Thymus (tissue), 11 donors: ENCODE measurements around the gene RASAL2. TPM values are rescaled to one million over a fixed set of nuclear protein-coding genes. Genes with fewer than 3 reads are reported as not detected.

Experiments used
- DNase-seq, 9 donors: peaks; one replicate each; pipeline ENCODE4 v3.0.0-alpha.2; 2013; ENCODE audit warnings: low spot score in 9 of 9, low read depth in 6 of 9, missing footprints in 1 of 9
- H3K27ac ChIP-seq, 2 donors: one replicate each; pipeline ENCODE4 v1.5.1; 2013; ENCODE audit warnings: control low read depth in 1 of 2, low read depth in 1 of 2, low read length in 1 of 2, mild to moderate bottlenecking in 1 of 2, moderate library complexity in 1 of 2
- H3K27me3 ChIP-seq, 2 donors: one replicate each; pipeline ENCODE4 v1.5.1; 2013; ENCODE audit warnings: low read length in 1 of 2; ENCODE audit not compliant: control insufficient read depth in 2 of 2, insufficient read depth in 1 of 2
- H3K36me3 ChIP-seq, 2 donors: one replicate each; pipeline ENCODE4 v1.5.1; 2013; ENCODE audit warnings: low read length in 1 of 2, mild to moderate bottlenecking in 1 of 2, moderate library complexity in 1 of 2; ENCODE audit not compliant: control insufficient read depth in 2 of 2, insufficient read depth in 2 of 2
- H3K4me1 ChIP-seq, 2 donors: one replicate each; pipeline ENCODE4 v1.5.1; 2013; ENCODE audit warnings: low read length in 2 of 2; ENCODE audit not compliant: control insufficient read depth in 2 of 2, insufficient read depth in 2 of 2
- H3K4me3 ChIP-seq, 2 donors: one replicate each; pipeline ENCODE4 v1.5.1; 2013; ENCODE audit warnings: low read length in 2 of 2, control low read depth in 1 of 2, mild to moderate bottlenecking in 1 of 2
- H3K9me3 ChIP-seq, 2 donors: one replicate each; pipeline ENCODE4 v1.5.1; 2013; ENCODE audit warnings: low read length in 1 of 2, mild to moderate bottlenecking in 1 of 2; ENCODE audit not compliant: control insufficient read depth in 2 of 2, insufficient read depth in 1 of 2
- WGBS: extraction: QIAGEN DNeasy Blood & Tissue Kit; methylation state at CpG from one replicate; pipeline ENCODE4 v1.1.7; 2013; 5-methylcytosine and 5-hydroxymethylcytosine counted together
- polyA plus RNA-seq: library from polyadenylated mRNA; stranded (reverse); fragments of 200-250 nt; gene quantifications from one replicate; pipeline ENCODE4 v1.2.3, GENCODE V29; 2013
- total RNA-seq: library from RNA; stranded (reverse); fragments of 120-200 nt; gene quantifications from one replicate; pipeline ENCODE4 v1.2.4, GENCODE V29; 2013
- donor health status: healthy.

RASAL2 gene
- total and polyA plus RNA-seq, 2 donors: 1.9 to 2.6 TPM

DNA sequence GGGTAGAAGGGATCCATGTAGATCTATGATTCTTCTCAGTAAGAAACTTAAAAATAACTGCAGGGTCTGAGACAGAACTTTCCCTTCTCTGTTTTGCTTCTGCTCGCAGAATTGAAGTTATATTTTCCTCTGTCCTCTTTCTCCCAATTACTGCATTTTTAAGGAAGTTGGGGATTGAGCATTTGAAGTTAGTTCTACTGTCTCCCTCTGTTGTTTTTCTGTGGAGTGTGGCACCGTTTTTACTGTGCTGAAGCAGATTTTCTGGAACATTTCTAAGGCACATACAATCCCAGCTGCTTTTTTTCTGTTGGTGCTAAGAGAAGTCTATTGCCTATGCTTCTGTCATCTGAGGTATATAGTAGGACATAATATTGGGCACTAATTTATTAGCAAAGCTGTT lies 43.3 kb downstream of the RASAL2 start:
- no peaks in the 10 kb centered on the region for H3K9me3 ChIP-seq
- 52% methylated on average over 2 of the region's 2 CpGs for WGBS
- H3K4me1 ChIP-seq: no peaks in the 10 kb centered on the region
- H3K27ac ChIP-seq: no peak overlapping the region
- DNase-seq: no peak
- no peaks in the 10 kb centered on the region for H3K36me3 ChIP-seq
- H3K27me3 ChIP-seq: no peaks in the 10 kb centered on the region
- no peak overlapping the region for H3K4me3 ChIP-seq

DNA sequence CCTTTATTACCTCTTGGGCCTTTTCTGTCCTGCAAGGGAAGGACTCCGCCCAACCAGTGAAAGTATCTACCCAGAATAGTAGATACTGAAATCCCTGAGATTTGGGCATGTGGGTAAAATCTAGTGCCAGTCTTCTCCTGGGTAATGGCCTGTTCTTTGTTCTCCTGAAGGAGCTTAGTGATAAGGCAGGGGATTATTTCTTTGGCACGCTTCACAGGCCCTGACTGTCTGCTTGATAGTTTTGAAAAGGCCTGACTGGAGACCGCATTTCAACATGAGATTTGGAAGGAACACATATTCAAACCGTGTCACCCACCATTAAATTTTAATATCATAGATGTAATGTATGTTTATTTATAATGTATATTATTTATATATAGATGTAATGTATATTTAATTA lies 48.9 kb downstream of the RASAL2 start:
- Histone ChIP-seq H3K27ac (no peak overlapping the region), H3K27me3 (no peaks in the 10 kb centered on the region), H3K36me3 (no peaks in the 10 kb centered on the region), H3K9me3 (no peaks in the 10 kb centered on the region), H3K4me3 (no peak overlapping the region), H3K4me1 (no peaks in the 10 kb centered on the region)
- 97% methylated on average over 4 of the region's 4 CpGs for WGBS
- DNase-seq: no peak

DNA sequence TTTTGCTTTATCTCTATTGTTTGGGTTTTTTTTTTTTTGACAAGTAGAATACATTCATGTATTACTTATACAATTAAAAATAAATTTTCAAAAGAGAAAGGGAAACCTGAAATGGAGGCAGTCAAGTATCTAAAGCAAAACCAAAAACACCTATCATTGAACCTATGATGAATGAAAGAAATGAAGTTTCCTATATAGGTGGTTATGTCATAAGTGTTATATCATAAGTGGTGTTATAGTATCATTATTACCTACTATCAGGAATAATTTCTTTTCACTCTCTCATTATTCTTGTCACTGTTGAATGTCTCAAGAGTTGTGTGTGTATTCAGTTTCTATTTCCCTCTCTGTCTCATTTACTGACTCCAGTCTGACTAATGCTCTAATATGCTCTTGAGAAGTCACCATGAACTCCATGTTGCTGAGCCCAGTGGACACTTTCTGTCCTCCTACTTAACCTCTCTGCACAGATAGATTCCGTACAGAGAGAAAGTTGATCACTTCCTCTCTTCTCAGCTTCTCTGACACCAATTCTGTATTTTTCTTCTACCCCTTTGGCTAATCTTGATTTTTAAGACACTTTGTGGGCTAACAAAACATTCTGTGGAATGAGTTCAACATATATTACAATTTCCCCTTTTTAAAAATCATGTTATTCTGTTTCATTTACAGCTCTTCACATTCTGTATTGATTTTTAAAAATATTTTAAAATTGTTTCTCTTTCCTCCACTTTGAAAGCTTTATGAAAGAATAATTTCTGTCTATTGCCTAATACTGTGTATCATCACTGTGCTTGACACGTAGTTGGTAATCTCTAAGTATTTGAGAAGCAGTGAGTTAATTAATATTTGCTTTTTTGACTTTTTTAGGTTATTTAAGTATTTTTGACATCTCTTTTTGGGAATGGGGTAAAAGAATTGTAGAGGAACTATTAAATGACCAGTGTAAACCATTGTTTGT lies 50.1 kb downstream of the RASAL2 start:
- no peaks in the 10 kb centered on the region for H3K27me3 ChIP-seq
- H3K4me3 ChIP-seq: no peak overlapping the region
- DNase-seq: no peak
- H3K4me1 ChIP-seq: no peaks in the 10 kb centered on the region
- no peak overlapping the region for H3K27ac ChIP-seq
- H3K9me3 ChIP-seq: no peaks in the 10 kb centered on the region
- WGBS: 83% methylated on average over 2 of the region's 2 CpGs
- H3K36me3 ChIP-seq: no peaks in the 10 kb centered on the region

DNA sequence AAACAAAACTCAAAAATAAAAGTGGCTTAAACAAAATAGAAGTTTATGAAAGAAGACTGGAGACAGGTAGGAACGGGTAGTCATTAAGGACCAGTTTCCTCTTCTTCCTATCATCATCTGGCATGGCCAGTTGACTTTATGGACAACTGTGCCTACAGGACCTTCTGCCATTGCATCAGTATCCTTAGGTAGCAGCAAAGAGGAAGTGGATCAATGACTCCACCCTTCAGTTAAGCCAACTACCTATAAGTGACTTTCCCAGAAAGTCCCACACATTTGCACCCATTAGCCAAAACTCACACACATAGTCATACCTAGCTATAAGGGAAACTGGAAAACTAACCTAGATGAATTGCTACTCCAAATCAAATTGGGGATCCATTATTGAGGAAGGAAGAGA lies 51.7 kb downstream of the RASAL2 start:
- Histone ChIP-seq H3K9me3 (no peaks in the 10 kb centered on the region), H3K27ac (no peak overlapping the region), H3K4me1 (no peaks in the 10 kb centered on the region), H3K4me3 (no peak overlapping the region), H3K27me3 (no peaks in the 10 kb centered on the region), H3K36me3 (no peaks in the 10 kb centered on the region)
- 93% methylated on average over 1 of the region's 1 CpG for WGBS
- no peak for DNase-seq

DNA sequence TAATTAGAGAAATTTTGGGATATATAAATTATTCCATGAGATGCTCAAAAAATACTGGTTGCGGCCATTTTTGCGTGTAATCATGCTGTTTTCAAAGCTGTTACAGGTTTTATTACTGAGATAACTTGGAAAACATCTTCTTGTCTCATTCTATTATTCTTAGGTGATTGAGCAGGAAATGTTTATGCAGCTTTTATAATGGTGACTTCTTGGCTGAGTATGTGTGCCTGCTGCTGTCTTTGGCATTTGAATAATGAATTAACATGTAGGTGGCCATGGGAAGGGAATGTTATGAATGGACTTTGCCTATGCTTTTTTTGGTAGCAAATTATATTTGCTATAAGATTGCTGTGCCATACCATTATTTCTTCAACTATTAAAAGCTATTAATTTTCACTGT lies 52.5 kb downstream of the RASAL2 start:
- H3K27me3 ChIP-seq: no peaks in the 10 kb centered on the region
- no peak overlapping the region for H3K27ac ChIP-seq
- 95% methylated on average over 2 of the region's 2 CpGs for WGBS
- H3K36me3 ChIP-seq: no peaks in the 10 kb centered on the region
- no peak overlapping the region for H3K4me3 ChIP-seq
- H3K4me1 ChIP-seq: no peaks in the 10 kb centered on the region
- no peaks in the 10 kb centered on the region for H3K9me3 ChIP-seq
- DNase-seq: no peak

DNA sequence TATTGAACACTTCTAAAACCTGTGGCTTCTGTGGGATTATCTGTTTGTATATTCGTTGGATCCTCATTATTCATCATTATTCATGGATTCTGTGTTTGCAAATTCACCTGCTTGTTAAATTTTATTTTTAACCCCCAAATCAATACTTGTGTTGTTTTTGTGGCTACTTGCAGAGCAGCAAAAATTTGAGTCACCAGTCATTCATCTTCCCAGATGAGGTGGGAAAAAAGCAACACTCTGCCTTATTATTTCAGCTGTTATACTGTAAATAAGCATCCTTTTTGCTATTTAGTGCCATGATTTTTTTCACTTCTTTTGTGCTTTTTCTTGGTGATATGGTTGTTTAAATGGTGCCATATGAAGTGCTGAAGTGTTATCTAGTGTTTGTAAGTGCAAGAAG lies 56.7 kb downstream of the RASAL2 start:
- no peak overlapping the region for H3K4me3 ChIP-seq
- H3K4me1 ChIP-seq: no peaks in the 10 kb centered on the region
- H3K9me3 ChIP-seq: no peaks in the 10 kb centered on the region
- DNase-seq: no peak
- H3K27ac ChIP-seq: no peak overlapping the region
- H3K36me3 ChIP-seq: no peaks in the 10 kb centered on the region
- H3K27me3 ChIP-seq: no peaks in the 10 kb centered on the region
- 0% methylated on average over 1 of the region's 1 CpG for WGBS

DNA sequence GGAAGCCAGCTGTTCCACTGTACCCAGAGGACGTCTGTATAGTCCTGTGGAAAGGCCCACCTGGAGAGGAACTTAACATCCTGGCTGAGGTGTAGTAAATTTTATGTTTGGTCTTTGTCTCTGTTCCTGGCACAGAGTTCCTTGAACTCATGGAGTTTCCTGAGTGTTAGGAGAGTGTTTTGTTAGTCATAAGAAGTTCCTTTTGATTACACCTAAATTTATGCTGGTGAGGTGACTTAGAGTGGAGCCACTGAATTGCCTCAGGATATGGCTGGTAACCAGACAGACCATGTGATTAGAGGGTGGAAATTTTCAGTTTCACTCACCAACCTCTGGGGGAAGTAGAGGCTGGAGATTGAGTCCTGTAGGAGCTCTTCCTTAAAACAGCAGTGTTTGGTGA lies 57.9 kb downstream of the RASAL2 start:
- Histone ChIP-seq H3K36me3 (no peaks in the 10 kb centered on the region), H3K27ac (no peak overlapping the region), H3K9me3 (no peaks in the 10 kb centered on the region), H3K4me3 (no peak overlapping the region), H3K4me1 (no peaks in the 10 kb centered on the region), H3K27me3 (no peaks in the 10 kb centered on the region)
- WGBS: 63% methylated on average over 1 of the region's 1 CpG
- DNase-seq: no peak

DNA sequence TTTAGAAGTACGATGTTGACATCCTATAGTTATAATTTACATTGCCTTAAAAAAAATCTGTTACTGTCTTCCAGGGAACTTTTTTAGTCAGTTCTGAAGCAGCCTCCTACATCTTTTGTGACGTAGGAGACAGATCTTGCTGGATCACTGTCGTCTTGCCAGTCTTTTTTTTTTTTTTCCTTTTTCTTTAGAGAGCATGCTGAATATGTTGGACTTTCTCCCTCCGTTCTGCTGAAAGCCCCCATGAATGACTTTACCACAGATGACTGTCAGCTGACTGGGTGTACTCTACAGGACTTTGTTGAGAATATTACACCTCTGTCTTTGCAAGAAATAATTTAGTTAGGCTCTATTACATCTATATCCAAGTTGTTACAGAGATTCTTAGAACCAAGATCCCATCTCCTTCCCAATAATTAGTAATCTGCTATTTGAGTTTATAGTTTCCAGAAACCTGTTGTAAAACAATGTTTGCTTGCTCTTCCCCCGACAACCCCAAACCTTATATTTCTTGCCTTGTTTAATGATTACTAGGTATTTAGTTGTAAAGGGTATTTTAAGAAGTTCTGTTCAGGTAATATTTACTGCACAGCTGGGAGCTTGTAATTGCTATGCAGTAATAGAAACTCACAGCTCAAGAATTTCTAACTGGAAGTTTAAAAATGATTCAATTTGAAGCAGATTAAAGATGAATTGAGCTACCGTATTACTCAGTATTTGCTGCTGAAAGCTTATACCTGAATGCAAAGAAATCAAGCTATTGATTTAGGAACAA lies 61.8 kb downstream of the RASAL2 start:
- Histone ChIP-seq H3K4me1 (no peaks in the 10 kb centered on the region), H3K4me3 (no peak overlapping the region), H3K36me3 (no peaks in the 10 kb centered on the region), H3K27ac (no peak overlapping the region), H3K27me3 (no peaks in the 10 kb centered on the region), H3K9me3 (no peaks in the 10 kb centered on the region)
- 96% methylated on average over 6 of the region's 6 CpGs for WGBS
- DNase-seq: no peak

DNA sequence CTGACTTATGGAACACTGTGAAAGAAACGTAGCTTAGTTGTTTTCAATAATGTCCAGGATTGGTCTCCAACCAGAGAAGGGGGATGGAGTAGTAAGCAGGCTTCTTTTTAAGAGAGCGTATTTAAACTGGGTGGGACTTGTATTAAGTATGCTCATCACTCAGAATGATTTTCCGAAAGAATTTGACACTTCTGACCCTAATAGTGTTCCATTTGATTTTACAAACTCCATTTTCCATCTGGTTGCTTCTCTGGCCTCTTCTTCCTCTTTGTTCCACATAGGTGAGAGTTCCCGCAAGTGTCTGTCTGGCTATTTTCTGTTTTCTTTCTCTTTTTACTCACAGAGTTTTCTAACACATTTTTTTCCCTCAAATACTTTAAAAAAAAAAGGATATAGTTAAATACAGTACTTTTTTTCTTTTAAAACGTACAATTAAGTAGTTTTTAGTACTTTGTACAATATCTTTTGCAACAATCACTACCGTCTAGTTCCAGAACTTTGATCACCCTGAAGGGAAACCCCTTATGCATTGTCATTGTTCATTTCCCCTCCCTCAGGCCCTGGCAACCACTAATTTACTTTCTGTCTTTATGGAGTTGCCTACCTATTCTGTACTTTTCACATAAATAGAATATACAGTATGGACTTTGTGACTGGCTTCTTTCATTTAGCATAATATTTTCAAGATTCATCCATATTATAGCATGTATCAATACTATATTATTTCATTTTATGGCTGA lies 67.0 kb downstream of the RASAL2 start:
- H3K27ac ChIP-seq: no peak overlapping the region
- H3K9me3 ChIP-seq: no peaks in the 10 kb centered on the region
- WGBS: 75% methylated on average over 6 of the region's 6 CpGs
- H3K4me3 ChIP-seq: no peak overlapping the region
- H3K4me1 ChIP-seq: no peaks in the 10 kb centered on the region
- no peak for DNase-seq
- no peaks in the 10 kb centered on the region for H3K36me3 ChIP-seq
- no peaks in the 10 kb centered on the region for H3K27me3 ChIP-seq
